Panc1 (cell line): ENCODE results near the gene YAE1.

Experiments used
- CTCF ChIP-seq: fragments of 450-650 bp; IDR thresholded peaks from 2 replicates; pipeline ENCODE4 v1.5.1; 2017; ENCODE audit warnings: mild to moderate bottlenecking
- POLR2AphosphoS5 ChIP-seq: IDR thresholded peaks from 2 replicates; pipeline ENCODE4 v1.6.1; 2012; ENCODE audit warnings: mild to moderate bottlenecking, low read depth, low read length, moderate library complexity
- REST ChIP-seq, 2 experiments: IDR thresholded peaks; 2 replicates each; pipeline ENCODE4 v1.6.1; 2011 to 2012; ENCODE audit warnings: low read depth in 2 of 2, control low read depth in 1 of 2, low read length in 1 of 2, mild to moderate bottlenecking in 1 of 2, moderate library complexity in 1 of 2; ENCODE audit not compliant: insufficient read depth in 1 of 2
- SIN3A ChIP-seq: IDR thresholded peaks from 2 replicates; pipeline ENCODE4 v1.6.1; 2012; ENCODE audit warnings: low read depth, mild to moderate bottlenecking, low read length, moderate library complexity, borderline replicate concordance; ENCODE audit not compliant: insufficient read depth
- TCF7L2 ChIP-seq: IDR thresholded peaks from 2 replicates; pipeline ENCODE4 v1.6.1; 2011; ENCODE audit warnings: mild to moderate bottlenecking, low read depth, low read length, inconsistent platforms

- TF ChIP-seq CTCF: no peak
- no peak for TF ChIP-seq POLR2AphosphoS5
- TF ChIP-seq SIN3A: no peak
- TF ChIP-seq REST (IDR thresholded peaks at IDR 0.05; ENCODE audit: insufficient read depth in 1 of 2, low read depth in 2 of 2, low read length in 1 of 2): no peak
- no peak for TF ChIP-seq TCF7L2
Observed at GRCh38 chr7:39618868-39619267, 52.7 kb downstream of the YAE1 start.
